Mucosa of descending colon (tissue), 3 donors: ENCODE measurements around the gene ZBTB42. TPM values are rescaled to one million over a fixed set of nuclear protein-coding genes. Genes with fewer than 3 reads are reported as not detected.
A peak's percentile ranks its signal among the peaks of the same experiment; 100 is the strongest.

Experiments
- ATAC-seq: fragments of 200-7000 bp; cut with Tn5 transposase; one replicate; pipeline ENCODE4 v1.9.1; 2020; ENCODE audit warnings: mild to moderate bottlenecking, moderate library complexity
- DNase-seq, 3 donors: peaks; one replicate each; pipeline ENCODE4 v3.0.0-alpha.2; 2020
- H3K36me3 ChIP-seq: fragments of 200-600 bp; one replicate; pipeline ENCODE4 v1.8.0; 2021; ENCODE audit warnings: low read depth, mild to moderate bottlenecking
- H3K4me1 ChIP-seq: fragments of 200-600 bp; one replicate; pipeline ENCODE4 v1.8.0; 2021; ENCODE audit warnings: low read depth, mild to moderate bottlenecking
- H3K4me3 ChIP-seq: fragments of 200-600 bp; one replicate; pipeline ENCODE4 v1.8.0; 2021; ENCODE audit warnings: mild to moderate bottlenecking
- H3K9me3 ChIP-seq: fragments of 200-600 bp; one replicate; pipeline ENCODE4 v1.8.0; 2021; ENCODE audit warnings: mild to moderate bottlenecking
- intact Hi-C, 2 donors: fragments of 100-400 bp; cut with DNase I in 1 of 2; cut with micrococcal nuclease in 1 of 2; formaldehyde crosslinking; loops; one replicate each; pipeline versions ENCODE4 v1.11.0 to v1.11.1; 2022; cut with DNase I, micrococcal nuclease
- total RNA-seq, 3 donors: library from RNA; stranded (reverse); fragmentation: NEBNext Ultra II Directional in 2 of 3; extraction: Animal tissue kit (Norgen Biotek cat#: 25700) in 2 of 3; gene quantifications; one replicate each; pipeline versions ENCODE4 v1.2.1 to v1.2.4, GENCODE V29; 2021 to 2023
- TF ChIP-seq, protein P1 (sequence below): fragments of 200-600 bp; IDR thresholded peaks from one replicate; pipeline ENCODE4 v1.8.0; 2022; ENCODE audit warnings: antibody characterized with exemption, mild to moderate bottlenecking
- donor health status: DM: no; HTN: no; CAD: no; lungs with moderate emphysema.
- donor health status: DM: no; HTN: no; CAD: no.
- donor health status: DM: no; HTN: yes; CAD: no.

ZBTB42 gene
- total RNA-seq, 3 donors from 2014 or later = 6.5 to 10.6 (median 7.8) TPM

GRCh38 chr14:104820669-104821228, 19.8 kb downstream of the ZBTB42 start:
- intact Hi-C loops = loop anchor here in 1 of 2 donors (10.0 kb wide), 1 partner anchor 56 kb away; no protein-coding TSS in a partner anchor
- Histone ChIP-seq H3K36me3 (no peaks in the 10 kb centered on the region), H3K4me3 (no peak overlapping the region), H3K9me3 (no peaks in the 10 kb centered on the region), H3K4me1 (peaks cover 12% of the 10 kb centered on the region)
- DNase-seq (peak; percentile 66 to 73 (median 69)), ATAC-seq (peak; percentile 61)
- TF ChIP-seq, protein P1, sequence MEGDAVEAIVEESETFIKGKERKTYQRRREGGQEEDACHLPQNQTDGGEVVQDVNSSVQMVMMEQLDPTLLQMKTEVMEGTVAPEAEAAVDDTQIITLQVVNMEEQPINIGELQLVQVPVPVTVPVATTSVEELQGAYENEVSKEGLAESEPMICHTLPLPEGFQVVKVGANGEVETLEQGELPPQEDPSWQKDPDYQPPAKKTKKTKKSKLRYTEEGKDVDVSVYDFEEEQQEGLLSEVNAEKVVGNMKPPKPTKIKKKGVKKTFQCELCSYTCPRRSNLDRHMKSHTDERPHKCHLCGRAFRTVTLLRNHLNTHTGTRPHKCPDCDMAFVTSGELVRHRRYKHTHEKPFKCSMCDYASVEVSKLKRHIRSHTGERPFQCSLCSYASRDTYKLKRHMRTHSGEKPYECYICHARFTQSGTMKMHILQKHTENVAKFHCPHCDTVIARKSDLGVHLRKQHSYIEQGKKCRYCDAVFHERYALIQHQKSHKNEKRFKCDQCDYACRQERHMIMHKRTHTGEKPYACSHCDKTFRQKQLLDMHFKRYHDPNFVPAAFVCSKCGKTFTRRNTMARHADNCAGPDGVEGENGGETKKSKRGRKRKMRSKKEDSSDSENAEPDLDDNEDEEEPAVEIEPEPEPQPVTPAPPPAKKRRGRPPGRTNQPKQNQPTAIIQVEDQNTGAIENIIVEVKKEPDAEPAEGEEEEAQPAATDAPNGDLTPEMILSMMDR = no peak

- Histone ChIP-seq H3K36me3 (no peaks in the 10 kb centered on the region), H3K4me3 (no peak overlapping the region), H3K4me1 (peaks cover 17% of the 10 kb centered on the region), H3K9me3 (no peaks in the 10 kb centered on the region)
- TF ChIP-seq, protein P1 = no peak
- intact Hi-C loops = loop anchor here in 1 of 2 donors (10.0 kb wide), 1 partner anchor 57 kb away; no protein-coding TSS in a partner anchor
- DNase-seq = peak in 1 of 3 donors; percentile 9
- ATAC-seq = no peak
Observed at GRCh38 chr14:104821229-104821945, 20.5 kb downstream of the ZBTB42 start.

DNA sequence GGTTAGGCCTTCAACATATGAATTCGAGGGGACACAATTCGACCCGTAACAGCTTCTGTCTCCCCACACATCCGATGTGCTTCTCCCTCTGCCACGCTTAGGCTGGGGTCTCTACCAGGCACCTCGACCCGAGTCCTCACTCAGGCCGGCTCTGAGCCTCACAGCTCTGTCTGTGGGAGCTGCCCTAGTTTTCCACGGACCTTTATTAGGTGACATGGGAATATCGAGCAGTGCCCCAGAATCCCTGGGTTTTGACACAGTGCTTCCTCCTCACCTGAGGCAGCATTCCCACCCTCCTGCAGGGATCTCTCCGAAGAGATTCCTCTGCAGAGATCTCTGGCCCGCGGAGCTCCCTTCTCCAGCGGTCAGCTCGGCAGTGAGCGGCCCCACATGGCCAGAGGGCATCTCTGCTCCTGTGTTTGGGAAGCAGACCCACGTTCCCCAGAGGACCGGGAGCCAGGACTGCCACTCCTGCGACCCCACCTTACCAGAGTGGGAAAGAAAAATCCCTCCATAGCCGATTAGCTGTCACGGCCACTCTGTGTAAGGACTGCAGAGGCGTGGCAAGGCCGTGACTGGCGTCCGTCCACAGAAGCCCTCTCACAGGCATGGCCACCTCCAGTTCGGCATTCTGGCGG, 21.2 kb downstream of the ZBTB42 start:
- Histone ChIP-seq H3K4me3 (no peak overlapping the region), H3K9me3 (no peaks in the 10 kb centered on the region), H3K36me3 (no peaks in the 10 kb centered on the region), H3K4me1 (peaks cover 10% of the 10 kb centered on the region)
- intact Hi-C loops = loop anchor here in 1 of 2 donors (10.0 kb wide), 1 partner anchor 57 kb away; no protein-coding TSS in a partner anchor
- ATAC-seq (no peak), DNase-seq (peak in 1 of 3 donors; percentile 31)
- TF ChIP-seq, protein P1 = no peak

DNA sequence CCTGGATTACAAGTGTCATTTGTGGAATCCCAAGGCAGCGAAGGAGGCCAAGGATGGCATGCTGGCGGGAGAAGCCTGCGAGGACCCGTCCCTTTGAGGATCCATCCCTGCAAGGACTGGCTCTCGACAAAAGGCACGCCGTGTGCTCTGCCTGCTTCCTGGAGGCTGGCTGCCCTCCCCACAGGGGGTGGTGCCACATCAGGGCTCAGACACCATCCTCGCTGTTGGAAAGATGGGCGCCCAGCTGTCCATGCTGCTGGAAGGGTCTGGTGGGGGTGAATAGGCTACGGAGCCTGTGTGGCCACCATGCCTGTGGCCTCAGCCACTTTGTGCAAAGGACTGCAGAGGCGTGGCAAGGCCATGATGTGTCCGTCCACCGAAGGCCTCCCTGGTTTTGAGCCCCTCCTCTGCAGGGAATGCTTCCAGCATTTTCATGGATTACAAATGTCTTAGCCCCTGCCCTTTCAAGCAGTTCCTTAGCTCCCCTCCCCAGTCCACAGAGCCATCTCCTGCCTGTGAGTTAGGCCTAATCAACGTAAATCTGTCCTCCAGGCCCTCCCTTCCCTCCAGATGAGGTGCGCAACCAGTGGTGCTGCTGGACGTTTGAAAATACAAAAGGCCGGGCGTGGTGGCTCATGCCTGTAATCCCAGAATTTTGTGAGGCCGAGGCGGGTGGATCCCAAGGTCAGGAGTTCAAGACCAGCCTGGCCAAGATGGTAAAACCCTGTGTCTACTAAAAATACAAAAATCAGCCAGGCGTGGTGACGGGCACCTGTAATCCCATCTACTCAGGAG, 22.1 kb downstream of the ZBTB42 start:
- TF ChIP-seq, protein P1 = no peak
- no peaks in the 10 kb centered on the region for H3K9me3 ChIP-seq
- no peak overlapping the region for H3K4me3 ChIP-seq
- peaks cover 17% of the 10 kb centered on the region for H3K4me1 ChIP-seq
- ATAC-seq (no peak), DNase-seq (peak in 1 of 3 donors; percentile 38)
- intact Hi-C loops = loop anchor here in 1 of 2 donors (10.0 kb wide), 1 partner anchor 58 kb away; no protein-coding TSS in a partner anchor
- H3K36me3 ChIP-seq = no peaks in the 10 kb centered on the region

GRCh38 chr14:104824353-104824997, 23.6 kb downstream of the ZBTB42 start:
- DNase-seq (no peak), ATAC-seq (no peak)
- Histone ChIP-seq H3K9me3 (no peaks in the 10 kb centered on the region), H3K36me3 (no peaks in the 10 kb centered on the region), H3K4me1 (peaks cover 18% of the 10 kb centered on the region), H3K4me3 (no peak overlapping the region)
- intact Hi-C loops = loop anchor here in 1 of 2 donors (10.0 kb wide), 1 partner anchor 60 kb away; no protein-coding TSS in a partner anchor
- TF ChIP-seq, protein P1 = no peak
